Measurements from ENCODE around the gene B3GNT8.

GRCh38 chr19:41435936-41436673 is 8.9 kb upstream of the B3GNT8 start:
- no peak for TF ChIP-seq CTCF (IDR thresholded peaks at IDR 0.05; ENCODE audit: low read depth, low read length, missing input control)
- TF ChIP-seq GABPA (IDR thresholded peaks at IDR 0.05 in 1 of 2, conservative IDR thresholded peaks at IDR 0.05 in 1 of 2): no peak
- no peak for TF ChIP-seq REST (IDR thresholded peaks at IDR 0.05)
- TF ChIP-seq JUND (IDR thresholded peaks at IDR 0.05): no peak

Measured in liver (tissue), 3 donors.